Omental fat pad (tissue), 4 donors: ENCODE data around the gene MYCL. TPM values are rescaled to one million over a fixed set of nuclear protein-coding genes. Genes with fewer than 3 reads are reported as not detected.

Experiments used
- ATAC-seq: fragments of 150-250 bp; one replicate; pipeline ENCODE4 v1.9.1; 2016; ENCODE audit warnings: mild to moderate bottlenecking, moderate library complexity; ENCODE audit not compliant: low FRiP score
- DNase-seq: peaks from one replicate; pipeline ENCODE4 v3.0.0-alpha.2; 2019; ENCODE audit warnings: low spot score
- total RNA-seq, 4 donors: library from RNA; depleted of rRNA; stranded (reverse); fragments of >200 nt; gene quantifications; one replicate each; pipeline ENCODE4 v1.1.0, GENCODE V29; 2016
- TF ChIP-seq, protein P1 (sequence below), 3 donors: fragments of 450-650 bp; IDR thresholded peaks; one replicate each; pipeline ENCODE4 v1.5.1; 2016 to 2017; ENCODE audit warnings: antibody characterized with exemption in 3 of 3, mild to moderate bottlenecking in 3 of 3, moderate library complexity in 2 of 3

Gene MYCL
- total RNA-seq, 4 donors from 2014 or later: 0.31 to 1.3 TPM; not detected in 2

GRCh38 chr1:39927538-39927937 lies 25.8 kb upstream of the MYCL start:
- TF ChIP-seq, protein P1, sequence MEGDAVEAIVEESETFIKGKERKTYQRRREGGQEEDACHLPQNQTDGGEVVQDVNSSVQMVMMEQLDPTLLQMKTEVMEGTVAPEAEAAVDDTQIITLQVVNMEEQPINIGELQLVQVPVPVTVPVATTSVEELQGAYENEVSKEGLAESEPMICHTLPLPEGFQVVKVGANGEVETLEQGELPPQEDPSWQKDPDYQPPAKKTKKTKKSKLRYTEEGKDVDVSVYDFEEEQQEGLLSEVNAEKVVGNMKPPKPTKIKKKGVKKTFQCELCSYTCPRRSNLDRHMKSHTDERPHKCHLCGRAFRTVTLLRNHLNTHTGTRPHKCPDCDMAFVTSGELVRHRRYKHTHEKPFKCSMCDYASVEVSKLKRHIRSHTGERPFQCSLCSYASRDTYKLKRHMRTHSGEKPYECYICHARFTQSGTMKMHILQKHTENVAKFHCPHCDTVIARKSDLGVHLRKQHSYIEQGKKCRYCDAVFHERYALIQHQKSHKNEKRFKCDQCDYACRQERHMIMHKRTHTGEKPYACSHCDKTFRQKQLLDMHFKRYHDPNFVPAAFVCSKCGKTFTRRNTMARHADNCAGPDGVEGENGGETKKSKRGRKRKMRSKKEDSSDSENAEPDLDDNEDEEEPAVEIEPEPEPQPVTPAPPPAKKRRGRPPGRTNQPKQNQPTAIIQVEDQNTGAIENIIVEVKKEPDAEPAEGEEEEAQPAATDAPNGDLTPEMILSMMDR (IDR thresholded peaks at IDR 0.05): no peak
- ATAC-seq (no peak), DNase-seq (no peak)

DNA sequence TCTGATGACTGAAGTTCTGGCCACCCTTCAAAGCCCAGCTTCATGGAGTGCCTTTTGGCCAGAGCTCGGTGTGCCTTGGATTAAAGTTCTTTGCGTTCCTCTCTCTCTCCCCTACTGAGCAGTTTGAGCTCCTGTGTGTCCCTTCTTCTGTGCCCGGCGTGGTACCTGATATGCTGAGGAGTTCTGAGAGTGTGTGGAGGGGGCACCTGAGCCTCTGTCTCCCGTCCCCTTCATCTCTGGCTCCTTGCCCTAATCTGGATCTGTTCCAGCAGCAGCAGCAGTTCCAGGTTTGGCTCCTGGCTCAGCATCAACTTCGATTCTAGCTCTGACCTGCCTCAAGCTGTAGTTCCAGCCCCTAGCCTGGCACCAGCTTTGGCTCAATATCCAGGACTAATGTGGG lies 25.1 kb upstream of the MYCL start:
- TF ChIP-seq, protein P1 (IDR thresholded peaks at IDR 0.05): no peak
- ATAC-seq: peak; percentile 15
- DNase-seq: no peak

DNA sequence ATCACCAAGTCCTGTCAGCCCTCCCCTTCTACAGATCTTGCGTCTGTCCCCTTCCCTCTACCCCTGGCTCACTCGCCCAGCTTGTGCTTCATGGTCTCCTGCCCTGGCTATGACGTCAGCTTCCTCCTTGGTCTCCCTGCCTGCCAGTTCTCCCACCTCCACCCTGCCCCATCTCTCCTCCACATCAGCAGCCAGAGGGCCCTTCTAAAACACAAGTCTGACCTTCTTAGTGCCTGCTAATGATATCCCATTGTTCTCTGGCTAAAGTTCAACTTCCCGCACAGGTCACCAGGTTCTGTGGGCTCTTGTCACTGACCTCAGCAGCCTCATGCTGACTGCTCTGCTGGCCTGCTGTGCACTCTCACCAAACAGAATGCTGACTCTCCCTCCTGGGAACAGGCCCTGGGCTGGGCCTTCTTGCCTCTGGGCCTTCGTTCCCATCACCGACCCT lies 24.7 kb upstream of the MYCL start:
- DNase-seq (no peak), ATAC-seq (no peak)
- TF ChIP-seq, protein P1 (IDR thresholded peaks at IDR 0.05): no peak

GRCh38 chr1:39925721-39926342 lies 24.1 kb upstream of the MYCL start:
- DNase-seq: no peak
- TF ChIP-seq, protein P1 (IDR thresholded peaks at IDR 0.05): no peak
- no peak for ATAC-seq

- no peak for ATAC-seq
- TF ChIP-seq, protein P1 (IDR thresholded peaks at IDR 0.05): no peak
- DNase-seq: no peak
Measured at GRCh38 chr1:39922251-39922688, 20.6 kb upstream of the MYCL start.

GRCh38 chr1:39919545-39919944 lies 17.8 kb upstream of the MYCL start:
- DNase-seq (no peak), ATAC-seq (peak; percentile 87)
- TF ChIP-seq, protein P1 (IDR thresholded peaks at IDR 0.05): no peak

- DNase-seq (no peak), ATAC-seq (no peak)
- TF ChIP-seq, protein P1 (IDR thresholded peaks at IDR 0.05): no peak
Measured at GRCh38 chr1:39917825-39918224, 16.1 kb upstream of the MYCL start.
